Hematopoietic multipotent progenitor cell treated with erythropoietin and hydrocortisone succinate and interleukin-3 and kit ligand, for 8 days (in vitro differentiated cells): ENCODE data around the gene THSD4.

Experiments
- DNase-seq: peaks from one replicate; pipeline ENCODE4 v3.0.0-alpha.2; 2015

The THSD4 gene

DNA sequence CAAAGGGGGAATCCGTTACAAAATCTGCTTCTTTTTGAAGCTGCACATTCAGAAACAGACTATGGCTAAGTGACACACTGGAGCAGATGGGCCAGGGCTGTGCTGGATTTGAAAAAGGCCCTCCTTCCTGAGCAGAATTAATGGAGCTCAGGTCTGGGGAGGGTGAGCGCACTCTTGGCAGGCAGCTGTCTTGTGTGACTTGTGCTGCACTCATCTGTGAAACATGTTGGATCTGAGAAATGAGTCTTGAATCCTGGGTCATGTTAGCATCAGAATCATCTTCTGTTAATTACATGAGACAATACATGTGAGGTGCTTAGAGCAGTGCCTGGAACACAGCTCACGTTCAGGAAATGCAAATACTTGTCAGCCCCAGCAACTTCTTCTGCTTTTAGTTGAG is 219.6 kb downstream of the THSD4 start:
- DNase-seq, result no peak

GRCh38 chr15:71335591-71335990 is 220.3 kb downstream of the THSD4 start:
- DNase-seq, result no peak

GRCh38 chr15:71336671-71337070 is 221.4 kb downstream of the THSD4 start:
- no peak for DNase-seq

DNA sequence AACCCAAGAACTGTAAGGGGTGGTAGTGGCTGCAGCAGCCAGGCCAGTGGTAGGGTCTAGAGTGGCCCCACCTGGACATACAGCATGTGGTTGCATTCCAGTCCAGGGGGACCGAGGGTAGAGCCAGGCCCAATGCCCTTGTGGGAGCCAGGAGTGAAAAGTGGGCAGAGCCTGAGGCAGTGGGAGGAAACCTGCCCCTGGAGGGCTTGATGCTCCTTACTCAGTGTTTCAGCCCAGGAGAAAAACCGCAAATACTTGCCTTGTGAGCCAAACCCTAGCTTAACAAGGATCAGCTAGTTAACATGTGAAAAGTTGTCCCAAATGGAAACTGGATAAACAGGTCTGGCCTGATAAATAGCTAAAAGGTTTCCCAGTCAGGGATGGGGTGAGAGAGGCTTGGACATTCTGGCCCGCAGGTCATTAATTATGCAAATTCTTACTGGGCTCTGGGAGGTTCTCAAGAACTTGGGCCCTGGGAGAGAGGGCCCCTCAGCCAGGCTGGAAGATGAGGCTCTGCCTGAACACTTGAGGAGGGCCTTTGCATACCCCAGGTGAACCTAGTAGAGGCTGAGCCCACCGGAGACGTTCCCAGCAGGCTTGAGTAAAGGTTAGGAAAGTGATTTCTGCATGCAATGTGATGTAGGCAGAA is 222.1 kb downstream of the THSD4 start:
- no peak for DNase-seq

GRCh38 chr15:71338265-71338664 is 223.0 kb downstream of the THSD4 start:
- DNase-seq, result no peak

- no peak for DNase-seq
These were observed 223.7 kb downstream of the THSD4 start for GRCh38 chr15:71338827-71339542.

DNA sequence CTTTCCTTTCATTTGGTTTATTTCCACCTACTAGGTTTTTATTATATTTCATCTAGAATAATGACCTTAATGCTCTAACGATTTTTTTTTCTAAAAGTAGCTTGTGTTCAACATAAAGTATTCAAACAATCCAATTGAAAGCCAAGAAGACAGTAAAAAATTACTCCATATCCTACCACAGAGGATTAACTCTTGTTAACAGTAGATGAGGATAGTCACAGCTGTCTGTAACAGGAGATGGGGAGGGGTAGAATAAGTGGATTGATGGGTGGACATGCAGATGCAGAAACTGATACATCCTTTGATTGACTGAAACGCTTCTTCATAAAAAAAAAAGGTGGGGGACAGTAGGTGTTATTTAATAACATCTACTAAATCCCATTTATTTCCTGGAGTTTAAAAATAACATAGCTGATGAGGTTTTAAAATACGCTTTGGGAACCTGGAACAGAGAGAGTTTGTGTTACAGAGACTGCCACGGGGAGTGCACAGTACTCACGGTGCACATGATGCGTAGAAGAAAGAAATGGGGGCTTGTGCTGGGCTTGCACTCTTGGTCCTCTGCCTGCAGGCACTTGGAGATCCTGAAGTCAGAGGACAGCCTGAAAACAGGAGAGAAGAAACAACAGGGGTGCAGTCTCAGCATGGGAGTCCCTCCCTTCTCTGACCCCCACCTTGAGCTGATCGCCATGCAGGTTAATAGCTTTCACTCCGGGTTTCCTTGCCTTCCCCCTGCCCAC is 226.7 kb downstream of the THSD4 start:
- no peak for DNase-seq

DNA sequence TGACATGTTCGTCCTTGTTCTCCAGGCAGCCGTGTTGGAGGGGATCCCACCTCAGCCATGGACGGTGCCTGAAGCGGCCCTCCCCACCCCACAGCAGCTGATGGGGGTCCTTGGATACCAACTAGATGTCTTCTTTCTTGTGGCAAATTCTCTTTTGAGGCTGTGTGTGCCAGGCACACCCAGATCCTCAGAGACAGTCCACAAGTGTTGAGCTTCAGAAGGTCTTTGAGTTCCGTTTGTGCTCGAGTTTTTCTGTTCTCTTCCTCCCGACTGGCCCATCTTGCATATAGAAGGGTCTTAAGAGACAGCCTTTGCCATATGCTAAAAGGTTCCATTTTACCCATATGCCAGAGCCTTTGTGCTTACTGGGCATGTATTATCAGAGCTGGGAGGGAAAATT is 227.4 kb downstream of the THSD4 start:
- DNase-seq, result no peak

DNA sequence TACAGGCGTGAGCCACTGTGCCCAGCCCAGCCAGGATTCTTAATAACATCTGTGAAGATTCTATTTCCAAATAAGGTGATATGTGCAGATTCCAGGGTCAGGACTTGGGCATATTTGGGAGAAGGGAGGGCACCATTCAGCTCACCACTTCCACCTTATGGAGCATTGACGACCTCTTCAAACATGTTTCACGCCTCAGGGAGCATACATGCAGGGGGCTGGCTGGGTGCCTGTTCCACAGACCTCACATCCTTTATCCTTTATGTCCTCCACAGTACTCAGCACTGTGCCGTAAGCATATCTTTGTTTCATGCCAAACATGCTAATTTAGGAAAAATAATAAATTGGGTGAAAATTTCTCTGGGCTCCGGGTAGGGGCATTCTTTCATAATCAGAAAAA is 229.0 kb downstream of the THSD4 start:
- DNase-seq, result no peak

GRCh38 chr15:71345186-71345585 is 229.9 kb downstream of the THSD4 start:
- no peak for DNase-seq

- no peak for DNase-seq
These were observed 231.2 kb downstream of the THSD4 start for GRCh38 chr15:71346464-71346863.

DNA sequence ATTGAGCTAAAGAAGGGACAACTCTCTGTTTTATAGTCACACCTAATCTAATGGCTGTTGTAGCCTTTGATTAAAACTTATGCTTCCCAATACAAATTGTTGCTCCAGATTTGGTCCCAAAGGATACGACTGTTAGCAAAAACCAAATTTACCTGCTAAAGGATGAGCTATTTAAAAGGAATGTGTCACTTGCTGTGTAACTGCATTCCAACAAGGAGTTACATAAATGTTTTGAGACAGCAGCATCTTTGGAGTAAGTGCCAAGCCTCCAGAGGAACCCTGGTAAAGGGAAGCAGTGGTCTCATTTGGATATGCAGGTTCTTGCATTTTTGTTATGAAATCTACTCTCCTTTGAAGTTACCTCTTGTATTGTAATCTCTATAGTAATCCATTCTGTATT is 233.3 kb downstream of the THSD4 start:
- DNase-seq, result no peak

DNA sequence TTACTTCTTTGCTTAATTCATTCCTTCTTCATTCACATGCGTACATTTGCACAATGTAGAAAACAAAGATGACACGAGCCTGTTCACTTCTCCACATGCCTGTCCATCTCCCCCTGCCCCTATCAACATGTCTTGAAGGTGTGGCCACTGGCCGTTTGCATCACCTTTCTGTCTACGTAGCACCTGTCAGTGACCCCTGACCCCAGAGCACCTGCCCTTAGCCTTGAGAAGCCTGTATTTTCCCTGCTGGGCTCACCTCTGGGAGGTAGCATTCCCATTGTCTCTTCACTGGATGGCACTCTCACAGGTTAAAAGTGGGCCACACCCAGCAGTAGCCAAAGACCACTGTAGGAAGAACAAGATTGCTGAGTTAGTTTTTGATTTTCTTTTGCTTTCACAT is 234.1 kb downstream of the THSD4 start:
- no peak for DNase-seq

GRCh38 chr15:71349736-71350526 is 234.7 kb downstream of the THSD4 start:
- DNase-seq, result no peak

DNA sequence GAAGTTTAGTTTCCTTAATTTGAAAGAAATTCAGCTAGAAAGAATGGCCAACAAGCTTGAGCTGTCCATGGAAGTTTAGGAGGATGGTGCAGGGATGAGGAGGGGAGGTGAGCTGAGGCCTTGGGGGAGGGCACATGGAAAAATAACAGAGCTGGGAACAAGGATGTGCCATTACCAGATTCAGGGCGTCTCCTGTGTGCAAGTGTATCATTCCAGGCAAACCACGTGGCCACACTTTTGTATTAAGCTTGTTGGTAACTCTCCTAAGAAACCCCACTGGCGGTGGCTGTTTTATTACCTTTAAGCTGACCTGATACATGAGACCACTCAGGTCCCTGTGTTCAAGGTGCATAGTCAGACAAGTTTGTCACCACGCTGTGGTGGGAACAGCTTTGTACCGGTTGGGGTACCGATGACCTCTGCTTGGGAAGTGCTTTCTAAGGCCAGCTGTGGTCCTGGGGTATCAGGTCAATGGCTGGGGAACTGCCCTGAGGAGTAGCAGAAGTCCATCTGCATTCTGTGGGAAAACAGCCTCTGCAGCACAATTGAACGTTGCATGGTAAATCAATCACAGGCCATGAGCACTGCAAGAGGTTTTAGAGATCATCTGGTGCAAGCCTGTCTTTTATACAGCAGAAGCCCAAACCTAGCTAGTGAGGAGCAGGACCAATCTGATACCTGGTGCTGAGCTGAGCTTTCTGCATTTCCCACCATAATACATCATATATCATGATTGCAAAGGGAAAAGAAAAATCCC is 235.5 kb downstream of the THSD4 start:
- DNase-seq, result no peak

- no peak for DNase-seq
These were observed 236.9 kb downstream of the THSD4 start for GRCh38 chr15:71352125-71352524.

DNA sequence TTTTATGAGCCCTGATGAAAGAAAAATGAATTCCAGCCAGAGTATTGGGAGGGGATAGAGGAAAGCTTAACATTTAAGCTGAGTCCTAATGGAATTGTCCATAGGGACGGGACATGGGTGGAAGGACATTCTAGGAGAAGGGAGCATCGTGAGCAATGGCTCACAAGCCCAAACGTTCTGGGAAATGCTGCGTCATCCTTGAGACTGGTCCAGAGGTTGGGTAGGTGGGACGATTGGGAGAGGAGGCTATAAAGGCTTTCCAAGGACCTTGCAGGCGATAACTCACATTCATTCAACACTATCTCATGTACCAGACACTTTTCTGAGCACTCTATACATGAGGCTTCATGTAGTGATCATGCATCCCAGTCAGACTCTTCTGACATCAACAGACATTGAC is 237.5 kb downstream of the THSD4 start:
- DNase-seq, result no peak

GRCh38 chr15:71353171-71353570 is 237.9 kb downstream of the THSD4 start:
- no peak for DNase-seq

DNA sequence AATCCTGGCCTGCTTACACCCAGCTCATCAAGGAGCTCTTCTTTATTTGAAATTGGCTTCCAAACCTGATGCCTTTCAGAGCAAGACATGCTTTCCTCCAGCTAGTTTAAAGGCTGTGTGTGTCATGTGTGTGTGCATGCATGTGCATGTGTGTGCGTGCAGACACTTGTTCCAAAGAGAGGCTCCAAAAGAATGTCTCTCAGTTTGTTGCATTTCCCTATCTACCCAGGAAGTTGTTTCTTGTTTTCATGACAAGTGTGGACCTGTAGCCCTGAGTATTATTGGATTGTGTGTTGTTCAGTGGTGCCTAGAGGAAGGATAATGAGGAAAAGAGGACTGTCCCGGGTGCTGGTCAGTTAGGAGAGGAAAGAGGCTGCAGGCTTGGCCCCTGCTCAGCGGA is 240.0 kb downstream of the THSD4 start:
- no peak for DNase-seq

DNA sequence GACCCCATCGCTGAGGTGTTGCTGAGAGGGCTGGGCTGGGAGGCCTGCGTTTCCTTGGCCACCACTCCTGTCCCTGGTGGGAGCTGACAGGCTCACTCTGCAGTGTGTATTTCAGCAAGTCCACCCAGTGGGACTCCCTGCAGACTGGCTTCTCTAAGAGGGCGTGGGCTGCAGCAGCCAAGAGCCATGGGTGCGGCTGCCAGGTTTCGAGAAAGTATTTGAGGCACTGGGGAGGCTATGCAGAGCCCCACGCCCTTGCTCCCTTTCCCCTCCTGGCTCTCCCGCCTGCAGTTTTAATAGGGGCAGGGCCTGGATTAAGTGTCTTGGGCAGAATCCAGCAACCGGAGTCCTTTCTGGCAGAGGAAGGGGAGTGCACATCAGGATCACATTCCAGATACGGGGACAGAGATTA is 242.1 kb downstream of the THSD4 start:
- no peak for DNase-seq

- DNase-seq, result no peak
These were observed 242.7 kb downstream of the THSD4 start for GRCh38 chr15:71357967-71358366.

- DNase-seq, result no peak
These were observed 244.0 kb downstream of the THSD4 start for GRCh38 chr15:71359246-71359645.

GRCh38 chr15:71362556-71362955 is 247.3 kb downstream of the THSD4 start:
- no peak for DNase-seq
